ENCODE data around the gene ABCA4. TPM values are rescaled to one million over a fixed set of nuclear protein-coding genes. Genes with fewer than 3 reads are reported as not detected.

ABCA4 gene
- total and polyA plus RNA-seq, 2 donors (not counting 3 experiments of a cell fraction or from before 2014, with no cell fraction given), result 2.3 to 4.9 TPM

- no peaks in the 10 kb centered on the region for H3K36me3 ChIP-seq (ENCODE audit: control insufficient read depth in 2 of 2, extremely low read depth in 1 of 2, insufficient read depth in 2 of 2, low read length in 2 of 2)
- H3K4me3 ChIP-seq (replicated peaks in 1 of 3; ENCODE audit: insufficient read depth in 1 of 3, low read depth in 1 of 3, low read length in 3 of 3), result no peak overlapping the region
- H3K4me1 ChIP-seq (ENCODE audit: control insufficient read depth, extremely low read depth, insufficient read depth, low read length), result peaks cover 22% of the 10 kb centered on the region
- ChIA-PET CTCF (interaction anchor here (1.6 kb wide), 1 partner anchor 81 kb away, joined by 3 read pairs; no protein-coding TSS in a partner anchor), POLR2A (no interaction called here)
- H3K9ac ChIP-seq (replicated peaks; ENCODE audit: extremely low read depth, insufficient read depth, low read length), result no peak overlapping the region
- intact Hi-C loops (cut with micrococcal nuclease) (no loop called here), dilution Hi-C loops (cut with MboI; ENCODE audit: extremely low pct_ligation_motif_present, low sequenced_read_pairs) (no loop called here)
- no peak for DNase-seq (ENCODE audit: low read depth, low spot score)
- H3K9me1 ChIP-seq (replicated peaks; ENCODE audit: control insufficient read depth, extremely low read depth, insufficient read depth, low read length), result no peaks in the 10 kb centered on the region
- no peak for FAIRE-seq
- no TSS peak for BruUV-seq (replicated peaks)
- no peak overlapping the region for H3K27ac ChIP-seq (ENCODE audit: insufficient read depth, low read depth, low read length)
- no peak overlapping the region for H3K4me2 ChIP-seq (ENCODE audit: insufficient read depth, low read length)
- no peaks in the 10 kb centered on the region for H3K79me2 ChIP-seq (ENCODE audit: control insufficient read depth, insufficient read depth, low read length)
- no peaks in the 10 kb centered on the region for H3K27me3 ChIP-seq (ENCODE audit: control insufficient read depth in 2 of 2, insufficient read depth in 2 of 2, low read length in 2 of 2)
- H3K9me3 ChIP-seq (replicated peaks; ENCODE audit: control insufficient read depth, insufficient read depth, low read length), result no peaks in the 10 kb centered on the region
- no peak overlapping the region for H2AFZ ChIP-seq (ENCODE audit: low read depth, low read length)
- no peaks in the 10 kb centered on the region for H4K20me1 ChIP-seq (replicated peaks; ENCODE audit: control insufficient read depth, extremely low read depth, insufficient read depth, low read length)
- no peak for TF ChIP-seq CTCF (IDR thresholded peaks at IDR 0.05; ENCODE audit: extremely low read depth in 1 of 2, insufficient read depth in 1 of 2, low read depth in 1 of 2, low read length in 2 of 2)
- no peak for TF ChIP-seq MAX (IDR thresholded peaks at IDR 0.05; ENCODE audit: insufficient read depth, insufficient read length)
- TF ChIP-seq GATA2 (IDR thresholded peaks at IDR 0.05; ENCODE audit: insufficient read depth, insufficient read length, low read depth, low read length), result no peak
- no peak for TF ChIP-seq POLR2A (IDR thresholded peaks at IDR 0.05; ENCODE audit: low read depth, low read length)
- no peak for TF ChIP-seq EZH2 (IDR thresholded peaks at IDR 0.05; ENCODE audit: borderline replicate concordance, low read depth, low read length, severe bottlenecking)
- no peak for TF ChIP-seq POLR2AphosphoS5 (IDR thresholded peaks at IDR 0.05; ENCODE audit: insufficient read depth, low read depth, low read length)
- no peak for TF ChIP-seq MYC (IDR thresholded peaks at IDR 0.05; ENCODE audit: low read depth, low read length)
- TF ChIP-seq FOS (IDR thresholded peaks at IDR 0.05; ENCODE audit: borderline replicate concordance, insufficient read depth, low read length), result no peak
- no peak for TF ChIP-seq JUN (IDR thresholded peaks at IDR 0.05; ENCODE audit: borderline replicate concordance, insufficient read depth, insufficient read length, low read depth)
Measured at GRCh38 chr1:94144836-94145235, 23.9 kb upstream of the ABCA4 start.

All from endothelial cell of umbilical vein (primary cell).